ENCODE data around the gene ITGBL1. TPM values are rescaled to one million over a fixed set of nuclear protein-coding genes. Genes with fewer than 3 reads are reported as not detected.

ITGBL1 gene
- total and polyA plus RNA-seq, 2 of the 4 experiments (the other 2 are of a cell fraction) = 22.2 to 24.2 TPM

DNA sequence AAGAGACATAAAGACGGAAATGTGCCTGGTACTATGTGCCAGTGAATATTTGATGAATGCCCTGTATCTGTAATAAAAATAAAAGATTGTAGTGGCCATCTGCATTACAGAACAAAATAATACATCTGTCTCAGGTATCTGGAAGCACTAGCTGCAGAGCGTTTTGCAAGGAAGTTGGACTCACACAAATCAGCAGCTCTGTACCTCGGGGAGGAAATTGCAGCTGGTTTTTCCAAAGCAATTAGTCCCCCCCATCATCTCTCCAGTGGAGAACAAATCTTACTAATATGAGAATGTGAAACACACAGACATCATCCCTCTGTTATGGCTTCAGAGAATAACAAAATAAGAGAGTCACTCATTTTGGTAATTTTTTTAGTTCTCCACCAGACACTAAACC lies 245.3 kb downstream of the ITGBL1 start:
- dilution Hi-C loops (cut with HindIII; ENCODE audit: low sequenced_read_pairs, unreplicated experiment) (no loop called here), intact Hi-C loops (cut with micrococcal nuclease) (no loop called here), in situ Hi-C loops (cut with MboI; ENCODE audit: low sequenced_read_pairs) (no loop called here)
- Histone ChIP-seq H2BK20ac (ENCODE audit: low read depth, low read length) (no peak overlapping the region), H3K14ac (replicated peaks; ENCODE audit: low read depth, low read length) (no peak overlapping the region), H3K18ac (ENCODE audit: low read depth, low read length) (no peak overlapping the region), H3K56ac (ENCODE audit: extremely low read depth, insufficient read depth, low read length) (no peak overlapping the region), H3K4me2 (ENCODE audit: low read depth, low read length) (no peak overlapping the region), H3K27me3 (ENCODE audit: control insufficient read depth, insufficient read depth, low read length) (no peaks in the 10 kb centered on the region), H4K5ac (ENCODE audit: low read depth, low read length) (no peak overlapping the region), H3K79me1 (ENCODE audit: low read depth in 1 of 2, low read length in 2 of 2) (no peaks in the 10 kb centered on the region), H2BK5ac (ENCODE audit: low read depth, low read length, poor library complexity, severe bottlenecking) (no peak overlapping the region), H4K91ac (ENCODE audit: insufficient read depth, low read depth, low read length) (no peak overlapping the region), H2AK9ac (replicated peaks; ENCODE audit: low read depth, low read length, poor library complexity) (no peak overlapping the region), H2AFZ (replicated peaks; ENCODE audit: low read length, poor library complexity) (no peak overlapping the region), H3K4ac (ENCODE audit: low read depth, low read length) (no peak overlapping the region), H2BK15ac (ENCODE audit: low read depth, low read length) (no peak overlapping the region), H3K4me1 (ENCODE audit: control insufficient read depth, insufficient read depth, low read length) (no peaks in the 10 kb centered on the region), H3K9ac (ENCODE audit: low read depth, low read length) (no peak overlapping the region), H3K4me3 (ENCODE audit: insufficient read depth, low read depth, low read length) (no peak overlapping the region), H3K36me3 (ENCODE audit: control insufficient read depth, insufficient read depth, low read length) (no peaks in the 10 kb centered on the region), H2BK120ac (ENCODE audit: low read depth, low read length) (no peak overlapping the region), H2AK5ac (ENCODE audit: low read depth, low read length) (no peak overlapping the region), H3K9me1 (ENCODE audit: insufficient read depth, low read length) (no peaks in the 10 kb centered on the region), H3K9me3 (ENCODE audit: control insufficient read depth, insufficient read depth, low read length) (no peaks in the 10 kb centered on the region), H3K27ac (ENCODE audit: insufficient read depth, low read length) (no peak overlapping the region), H4K20me1 (ENCODE audit: insufficient read depth, low read length) (no peaks in the 10 kb centered on the region), H4K8ac (ENCODE audit: low read depth in 2 of 2, low read length in 2 of 2) (no peak overlapping the region), H3K23ac (ENCODE audit: low read depth, low read length) (no peak overlapping the region)
- no TSS peak for BruUV-seq (replicated peaks)
- ATAC-seq (ENCODE audit: low read depth) = no peak
- TF ChIP-seq CEBPB (IDR thresholded peaks at IDR 0.05; ENCODE audit: low read depth, low read length) = no peak
- TF ChIP-seq POLR2A (IDR thresholded peaks at IDR 0.05; ENCODE audit: low read depth, low read length) = no peak
- TF ChIP-seq RAD21 (IDR thresholded peaks at IDR 0.05; ENCODE audit: low read length) = no peak
- TF ChIP-seq RCOR1 (IDR thresholded peaks at IDR 0.05; ENCODE audit: insufficient replicate concordance, low read length) = no peak
- TF ChIP-seq, protein P1, sequence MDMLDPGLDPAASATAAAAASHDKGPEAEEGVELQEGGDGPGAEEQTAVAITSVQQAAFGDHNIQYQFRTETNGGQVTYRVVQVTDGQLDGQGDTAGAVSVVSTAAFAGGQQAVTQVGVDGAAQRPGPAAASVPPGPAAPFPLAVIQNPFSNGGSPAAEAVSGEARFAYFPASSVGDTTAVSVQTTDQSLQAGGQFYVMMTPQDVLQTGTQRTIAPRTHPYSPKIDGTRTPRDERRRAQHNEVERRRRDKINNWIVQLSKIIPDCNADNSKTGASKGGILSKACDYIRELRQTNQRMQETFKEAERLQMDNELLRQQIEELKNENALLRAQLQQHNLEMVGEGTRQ (IDR thresholded peaks at IDR 0.05; ENCODE audit: low read depth, low read length) = no peak
- TF ChIP-seq FOS (IDR thresholded peaks at IDR 0.05; ENCODE audit: low read depth, low read length) = no peak
- TF ChIP-seq MAFK (IDR thresholded peaks at IDR 0.05; ENCODE audit: low read depth, low read length) = no peak
- TF ChIP-seq NFE2L2 (IDR thresholded peaks at IDR 0.05; ENCODE audit: low read depth, low read length) = no peak
- no peak for TF ChIP-seq BHLHE40 (IDR thresholded peaks at IDR 0.05; ENCODE audit: low read depth, low read length)
- TF ChIP-seq RFX5 (IDR thresholded peaks at IDR 0.05; ENCODE audit: low read depth, low read length) = no peak
- POLR2A ChIA-PET (ENCODE audit: unreplicated experiment) = no interaction called here
- CTCF ChIA-PET = no interaction called here
- DNase-seq = no peak
- WGBS, 2 experiments (ENCODE audit: extremely low coverage in 2 of 2, insufficient read length in 1 of 2) = no CpG with 5 or more reads among the region's 3 CpGs

Measured in IMR-90 (cell line).